DND-41 (cell line): ENCODE data around the gene RALGPS1.

ENCODE experiments used
- EZH2 ChIP-seq: IDR thresholded peaks from 3 replicates; pipeline ENCODE4 v1.6.1; 2012; ENCODE audit warnings: borderline replicate concordance, low read depth, mild to moderate bottlenecking, moderate library complexity, low read length, inconsistent platforms; ENCODE audit not compliant: severe bottlenecking
- TF ChIP-seq, protein P1 (sequence below): IDR thresholded peaks from 2 replicates; pipeline ENCODE4 v1.5.1; 2012; ENCODE audit warnings: borderline replicate concordance, low read length, moderate library complexity, mild to moderate bottlenecking; ENCODE audit not compliant: poor library complexity, severe bottlenecking; ENCODE audit errors: extremely low read depth

DNA sequence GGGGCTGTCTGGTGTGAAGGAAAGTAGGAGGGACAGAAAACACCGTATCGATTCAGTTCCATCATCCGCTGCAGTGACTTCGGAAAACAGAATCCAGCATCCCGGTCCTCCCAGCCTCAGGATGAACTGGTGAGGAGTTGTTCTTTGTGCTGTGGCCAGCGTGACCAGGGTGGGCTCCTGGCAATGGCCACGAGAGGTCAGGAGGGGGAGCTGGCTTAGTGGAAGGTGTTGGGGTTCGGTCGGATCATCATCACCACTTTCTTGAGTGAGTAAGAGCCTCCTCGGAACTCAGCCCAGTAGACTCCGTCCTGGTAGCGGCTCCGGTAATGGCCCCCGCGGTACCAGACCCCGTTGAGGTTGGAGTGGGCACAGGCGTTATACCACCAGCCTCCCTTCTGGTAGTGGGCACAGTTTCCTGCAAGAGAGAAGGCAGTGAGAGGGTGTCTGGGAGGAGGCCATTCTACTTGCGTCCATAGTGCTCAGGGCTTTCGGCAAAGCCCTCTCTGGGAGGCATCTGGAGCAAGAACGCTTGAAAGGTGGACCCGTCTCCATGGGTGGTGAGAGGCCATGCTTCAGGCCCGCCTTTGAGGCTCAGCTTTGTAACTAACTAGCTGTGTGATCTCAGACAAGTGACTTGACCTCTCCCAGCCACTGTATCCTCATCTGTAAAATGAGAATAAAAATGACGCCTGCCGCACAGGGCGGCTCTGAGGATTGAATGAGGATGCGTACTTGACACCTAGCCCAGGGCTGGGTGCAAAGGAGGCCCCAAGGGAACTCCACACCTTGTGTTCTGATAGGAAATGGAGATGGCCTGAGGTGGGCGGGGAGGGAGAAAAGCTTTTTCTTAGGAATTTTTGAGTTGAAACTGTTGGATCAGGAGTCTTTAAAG, 174.4 kb downstream of the RALGPS1 start:
- TF ChIP-seq, protein P1, sequence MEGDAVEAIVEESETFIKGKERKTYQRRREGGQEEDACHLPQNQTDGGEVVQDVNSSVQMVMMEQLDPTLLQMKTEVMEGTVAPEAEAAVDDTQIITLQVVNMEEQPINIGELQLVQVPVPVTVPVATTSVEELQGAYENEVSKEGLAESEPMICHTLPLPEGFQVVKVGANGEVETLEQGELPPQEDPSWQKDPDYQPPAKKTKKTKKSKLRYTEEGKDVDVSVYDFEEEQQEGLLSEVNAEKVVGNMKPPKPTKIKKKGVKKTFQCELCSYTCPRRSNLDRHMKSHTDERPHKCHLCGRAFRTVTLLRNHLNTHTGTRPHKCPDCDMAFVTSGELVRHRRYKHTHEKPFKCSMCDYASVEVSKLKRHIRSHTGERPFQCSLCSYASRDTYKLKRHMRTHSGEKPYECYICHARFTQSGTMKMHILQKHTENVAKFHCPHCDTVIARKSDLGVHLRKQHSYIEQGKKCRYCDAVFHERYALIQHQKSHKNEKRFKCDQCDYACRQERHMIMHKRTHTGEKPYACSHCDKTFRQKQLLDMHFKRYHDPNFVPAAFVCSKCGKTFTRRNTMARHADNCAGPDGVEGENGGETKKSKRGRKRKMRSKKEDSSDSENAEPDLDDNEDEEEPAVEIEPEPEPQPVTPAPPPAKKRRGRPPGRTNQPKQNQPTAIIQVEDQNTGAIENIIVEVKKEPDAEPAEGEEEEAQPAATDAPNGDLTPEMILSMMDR = no peak
- TF ChIP-seq EZH2 = no peak
